Activated CD4-positive, alpha-beta memory T cell treated with anti-CD3 and anti-CD28 coated beads, Interleukin-2, amount 10 ng/mL, durations not matched to agents 7 days and 5 days (primary cell): ENCODE measurements around the gene TBCK. TPM values are rescaled to one million over a fixed set of nuclear protein-coding genes. Genes with fewer than 3 reads are reported as not detected.

Experiments used
- CTCF ChIA-PET: fragments of 350-600 bp; sonication (Branson Sonifier 250); formaldehyde crosslinking; loops from one replicate; lab custom pipeline; 2021; ENCODE audit warnings: antibody characterized with exemption, inconsistent platforms; lab: Charles Lee
- POLR2A ChIA-PET: fragments of 350-600 bp; sonication (Branson Sonifier 250); formaldehyde crosslinking; loops from one replicate; lab custom pipeline; 2021; ENCODE audit warnings: antibody characterized with exemption; lab: Charles Lee
- DNase-seq: peaks from one replicate; pipeline ENCODE4 v3.0.0-alpha.2; 2020
- H3K27ac Mint-ChIP-seq: one replicate; pipeline ENCODE4 v1.8.0; 2021; ENCODE audit warnings: mild to moderate bottlenecking, mixed read lengths
- H3K27me3 Mint-ChIP-seq: one replicate; pipeline ENCODE4 v1.8.0; 2021; ENCODE audit warnings: mixed read lengths
- H3K36me3 Mint-ChIP-seq: one replicate; pipeline ENCODE4 v1.8.0; 2021; ENCODE audit warnings: low read depth, mixed read lengths
- H3K4me1 Mint-ChIP-seq: one replicate; pipeline ENCODE4 v1.8.0; 2021; ENCODE audit warnings: mixed read lengths
- H3K4me3 Mint-ChIP-seq: one replicate; pipeline ENCODE4 v1.8.0; 2021; ENCODE audit warnings: mild to moderate bottlenecking, mixed read lengths
- H3K9me3 Mint-ChIP-seq: one replicate; pipeline ENCODE4 v1.8.0; 2021; ENCODE audit warnings: mixed read lengths
- total RNA-seq, 2 experiments: library from RNA; stranded (reverse); gene quantifications; one replicate each; pipeline ENCODE4 v1.2.3, GENCODE V29; 2021

Gene TBCK
- total RNA-seq, 2 experiments from 2014 or later, result 25.4 to 26.8 TPM

DNA sequence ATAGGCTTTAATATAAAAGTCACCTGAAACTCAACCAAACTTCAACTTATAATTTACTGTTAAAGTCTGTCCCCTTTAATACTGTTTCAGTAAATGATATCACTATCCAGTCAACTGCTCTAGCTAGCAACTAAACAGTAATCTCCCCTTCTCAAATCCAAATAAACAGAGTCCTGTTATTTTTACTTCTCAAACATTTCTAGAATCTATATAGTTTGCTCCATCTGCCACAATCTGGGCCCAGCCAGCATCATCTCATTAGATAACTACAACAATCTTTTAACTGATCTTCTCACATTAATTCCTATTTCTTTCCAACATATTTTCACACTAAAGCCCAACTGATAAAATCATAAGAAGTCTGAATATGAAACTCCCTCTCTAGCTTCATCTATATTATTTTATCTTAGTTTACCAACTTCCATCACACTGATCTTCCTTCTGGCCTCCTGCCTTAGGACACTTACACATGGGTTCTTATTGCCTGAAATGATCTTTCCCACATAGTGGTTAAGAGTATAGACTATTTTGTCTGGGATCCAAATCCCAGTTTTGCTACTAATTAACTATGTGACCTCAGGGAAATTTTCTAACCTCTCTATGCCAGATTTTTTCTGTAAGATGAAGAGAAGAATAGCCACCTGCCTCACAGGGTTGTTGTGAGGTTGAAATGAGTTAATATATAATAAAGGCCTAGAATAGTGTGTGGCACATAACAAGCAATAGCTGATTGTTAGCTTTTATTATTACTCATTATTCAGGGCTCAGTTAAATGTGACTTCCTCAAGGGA lies 18.6 kb downstream of the TBCK start:
- no peaks in the 10 kb centered on the region for H3K27me3 Mint-ChIP-seq
- H3K9me3 Mint-ChIP-seq, result no peaks in the 10 kb centered on the region
- H3K4me1 Mint-ChIP-seq, result no peaks in the 10 kb centered on the region
- no peak for DNase-seq
- H3K36me3 Mint-ChIP-seq, result peaks cover 28% of the 10 kb centered on the region
- CTCF ChIA-PET, result no interaction called here
- POLR2A ChIA-PET, result no interaction called here
- H3K27ac Mint-ChIP-seq, result no peak overlapping the region
- H3K4me3 Mint-ChIP-seq, result no peak overlapping the region

DNA sequence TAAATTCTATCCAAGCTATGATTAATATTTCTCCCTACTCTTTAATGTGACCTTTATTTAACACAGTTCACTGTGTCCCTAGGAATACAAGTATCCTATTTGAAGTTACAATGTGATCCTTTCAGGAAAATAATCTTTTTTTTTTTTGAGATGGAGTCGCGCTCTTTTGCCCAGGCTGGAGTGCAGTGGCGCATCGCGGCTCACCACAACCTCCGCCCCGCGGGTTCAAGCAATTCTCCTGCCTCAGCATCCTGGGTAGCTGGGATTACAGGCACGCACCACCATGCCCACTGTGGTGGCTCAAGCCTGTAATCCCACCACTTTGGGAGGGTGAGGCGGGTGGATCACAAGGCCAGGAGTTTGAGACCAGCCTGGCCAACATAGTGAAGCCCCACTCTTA lies 21.9 kb downstream of the TBCK start:
- Mint-ChIP-seq H3K4me1 (no peaks in the 10 kb centered on the region), H3K27ac (no peak overlapping the region)

DNA sequence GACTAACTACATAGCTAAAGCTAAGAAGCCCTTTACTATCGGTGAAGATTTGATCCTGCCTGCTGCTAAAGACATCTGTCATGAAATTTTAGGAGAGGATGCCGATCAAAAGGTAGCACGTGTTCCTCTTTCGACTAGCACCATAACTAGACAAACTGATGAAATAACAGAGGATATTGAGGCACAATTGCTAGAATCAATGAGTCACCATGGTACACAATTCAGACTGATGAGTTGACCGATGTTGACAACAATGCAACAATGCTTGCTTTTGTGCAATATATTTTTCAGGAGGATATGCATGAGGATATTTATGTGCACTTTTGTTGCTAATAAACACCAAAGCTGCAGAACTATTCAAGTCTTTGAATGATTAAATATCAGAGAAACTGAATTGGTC lies 24.3 kb downstream of the TBCK start:
- Mint-ChIP-seq H3K9me3 (no peaks in the 10 kb centered on the region), H3K4me1 (no peaks in the 10 kb centered on the region), H3K27ac (no peak overlapping the region), H3K4me3 (no peak overlapping the region), H3K36me3 (peaks cover 26% of the 10 kb centered on the region), H3K27me3 (no peaks in the 10 kb centered on the region)
- ChIA-PET CTCF (no interaction called here), POLR2A (no interaction called here)
- no peak for DNase-seq

More for the DNA sequence above, 21.9 kb downstream of the TBCK start:
- CTCF ChIA-PET, result no interaction called here
- H3K9me3 Mint-ChIP-seq, result no peaks in the 10 kb centered on the region
- no peaks in the 10 kb centered on the region for H3K27me3 Mint-ChIP-seq
- no peak for DNase-seq
- H3K4me3 Mint-ChIP-seq, result no peak overlapping the region
- peaks cover 23% of the 10 kb centered on the region for H3K36me3 Mint-ChIP-seq
- POLR2A ChIA-PET, result no interaction called here

DNA sequence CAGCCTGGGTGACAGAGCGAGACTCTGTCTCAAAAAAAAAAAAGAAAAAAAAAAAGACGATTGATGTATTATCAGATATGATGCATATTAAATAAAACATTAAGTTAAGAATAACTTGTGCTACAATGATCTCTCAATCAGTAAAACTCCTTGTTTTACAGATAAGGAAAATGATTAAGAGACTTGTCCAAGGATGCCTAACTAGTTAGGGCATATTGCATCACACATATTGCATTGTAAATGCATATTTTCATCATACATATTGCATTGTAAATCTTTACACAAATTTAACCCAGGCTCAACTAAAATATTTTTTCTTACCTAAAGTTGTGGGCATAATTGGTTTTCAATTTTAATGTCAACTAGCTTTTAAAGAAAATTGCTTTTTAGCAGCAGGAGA lies 26.3 kb downstream of the TBCK start:
- DNase-seq, result no peak
- ChIA-PET POLR2A (no interaction called here), CTCF (no interaction called here)
- H3K4me1 Mint-ChIP-seq, result no peaks in the 10 kb centered on the region
- H3K27ac Mint-ChIP-seq, result no peak overlapping the region
- H3K4me3 Mint-ChIP-seq, result no peak overlapping the region
- H3K9me3 Mint-ChIP-seq, result no peaks in the 10 kb centered on the region
- H3K36me3 Mint-ChIP-seq, result peaks cover 15% of the 10 kb centered on the region
- no peaks in the 10 kb centered on the region for H3K27me3 Mint-ChIP-seq

DNA sequence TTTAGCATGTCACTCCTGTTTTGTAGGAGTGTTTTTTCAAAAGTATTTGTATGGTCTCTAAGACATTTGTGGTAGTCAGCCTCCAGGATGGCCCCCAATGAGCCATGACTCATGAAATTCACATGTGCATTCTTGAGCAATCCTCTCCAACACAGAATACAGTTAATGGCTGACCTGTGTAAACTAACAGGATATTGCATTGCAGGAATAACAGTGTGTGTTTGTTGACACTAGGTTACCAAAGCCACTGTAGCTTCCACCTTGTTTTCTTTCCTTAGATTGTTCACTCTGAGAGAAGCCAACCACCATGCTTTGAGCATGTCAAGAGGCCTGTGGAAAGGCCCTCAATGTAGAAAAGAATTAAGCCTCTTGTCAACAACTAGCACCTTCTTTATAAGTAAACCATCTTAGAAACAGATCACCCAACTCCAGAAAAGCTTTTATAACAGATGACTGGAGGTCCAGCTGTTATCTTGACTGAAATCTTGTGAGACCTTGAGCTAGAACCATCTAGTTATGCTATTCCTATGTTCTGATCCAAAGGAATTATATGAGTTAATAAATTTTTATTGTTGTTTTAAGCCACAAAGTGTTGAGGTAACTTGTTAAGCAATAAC lies 28.5 kb downstream of the TBCK start:
- CTCF ChIA-PET, result no interaction called here
- H3K9me3 Mint-ChIP-seq, result no peaks in the 10 kb centered on the region
- no peaks in the 10 kb centered on the region for H3K4me1 Mint-ChIP-seq
- DNase-seq, result no peak
- no peak overlapping the region for H3K27ac Mint-ChIP-seq
- peaks cover 12% of the 10 kb centered on the region for H3K36me3 Mint-ChIP-seq
- no peak overlapping the region for H3K4me3 Mint-ChIP-seq
- POLR2A ChIA-PET, result no interaction called here
- no peaks in the 10 kb centered on the region for H3K27me3 Mint-ChIP-seq

DNA sequence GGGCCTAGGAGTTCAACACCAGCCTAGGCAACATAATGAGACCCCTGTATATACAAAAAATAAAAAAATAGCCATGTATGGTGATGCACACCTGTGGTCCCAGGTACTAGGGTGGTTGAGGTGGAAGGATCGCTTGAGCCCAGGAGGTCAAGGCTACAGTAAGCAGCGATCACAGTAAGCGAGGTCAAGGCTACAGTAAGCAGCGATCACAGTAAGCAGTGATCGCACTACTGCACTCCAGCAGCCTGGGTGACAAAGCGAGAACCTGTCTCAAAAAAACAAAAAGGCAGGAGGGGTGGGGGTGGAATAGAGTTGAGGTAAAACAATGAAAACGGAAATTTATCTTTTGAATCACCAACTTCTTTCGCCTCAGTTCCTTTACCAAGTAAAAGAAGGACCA lies 29.4 kb downstream of the TBCK start:
- Mint-ChIP-seq H3K27me3 (no peaks in the 10 kb centered on the region), H3K9me3 (no peaks in the 10 kb centered on the region), H3K27ac (no peak overlapping the region), H3K36me3 (peaks cover 14% of the 10 kb centered on the region), H3K4me3 (no peak overlapping the region), H3K4me1 (no peaks in the 10 kb centered on the region)
- DNase-seq, result no peak
- CTCF ChIA-PET, result no interaction called here
- POLR2A ChIA-PET, result no interaction called here

DNA sequence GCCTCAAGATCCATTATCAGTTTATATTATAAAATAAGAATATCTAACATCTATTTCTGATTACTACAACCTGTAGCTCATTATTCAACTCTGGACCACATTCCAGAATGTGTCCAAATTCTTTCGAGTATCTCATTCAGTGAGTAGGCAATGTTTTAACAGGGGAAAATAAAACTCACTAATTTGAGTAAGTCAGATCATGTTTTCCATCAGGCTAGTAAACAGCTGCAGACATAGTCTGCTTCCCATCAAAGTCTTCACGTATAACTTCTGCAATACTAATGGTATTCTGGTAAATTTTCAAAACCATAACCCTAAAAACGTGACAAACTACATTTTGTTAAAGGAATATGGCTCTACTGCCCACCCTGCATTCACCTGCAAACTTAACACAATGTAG lies 31.8 kb downstream of the TBCK start:
- Mint-ChIP-seq H3K27me3 (no peaks in the 10 kb centered on the region), H3K36me3 (peaks cover 13% of the 10 kb centered on the region), H3K27ac (no peak overlapping the region), H3K9me3 (no peaks in the 10 kb centered on the region), H3K4me3 (no peak overlapping the region), H3K4me1 (no peaks in the 10 kb centered on the region)
- ChIA-PET CTCF (no interaction called here), POLR2A (no interaction called here)
- DNase-seq, result no peak

DNA sequence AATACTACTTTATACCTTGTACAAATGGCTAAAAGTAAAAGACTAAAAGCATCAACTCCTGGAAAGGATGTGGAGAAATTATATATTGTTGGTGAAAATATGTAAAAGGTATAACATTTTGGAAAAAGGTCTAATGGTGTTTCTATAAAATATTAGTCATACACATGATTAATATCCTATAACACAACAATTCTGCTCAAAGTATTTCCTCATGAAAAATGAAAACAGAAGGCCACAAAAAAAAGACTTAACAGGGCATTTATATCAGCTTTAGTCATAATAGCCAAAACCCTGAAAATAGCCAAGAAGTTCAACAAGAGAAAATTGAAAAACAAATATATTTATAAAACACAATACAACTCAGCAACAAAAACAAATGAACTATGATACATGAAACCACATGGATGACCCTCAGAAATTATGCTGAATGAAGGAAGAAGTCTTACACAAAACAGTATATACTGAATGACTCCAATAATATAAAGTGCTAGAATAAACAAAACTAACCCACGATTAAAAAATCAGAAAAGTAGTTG lies 38.8 kb downstream of the TBCK start:
- ChIA-PET CTCF (no interaction called here), POLR2A (no interaction called here)
- no peaks in the 10 kb centered on the region for H3K9me3 Mint-ChIP-seq
- peaks cover 9% of the 10 kb centered on the region for H3K36me3 Mint-ChIP-seq
- H3K27ac Mint-ChIP-seq, result no peak overlapping the region
- peaks cover 3% of the 10 kb centered on the region for H3K4me1 Mint-ChIP-seq
- no peaks in the 10 kb centered on the region for H3K27me3 Mint-ChIP-seq
- DNase-seq, result no peak
- H3K4me3 Mint-ChIP-seq, result no peak overlapping the region

DNA sequence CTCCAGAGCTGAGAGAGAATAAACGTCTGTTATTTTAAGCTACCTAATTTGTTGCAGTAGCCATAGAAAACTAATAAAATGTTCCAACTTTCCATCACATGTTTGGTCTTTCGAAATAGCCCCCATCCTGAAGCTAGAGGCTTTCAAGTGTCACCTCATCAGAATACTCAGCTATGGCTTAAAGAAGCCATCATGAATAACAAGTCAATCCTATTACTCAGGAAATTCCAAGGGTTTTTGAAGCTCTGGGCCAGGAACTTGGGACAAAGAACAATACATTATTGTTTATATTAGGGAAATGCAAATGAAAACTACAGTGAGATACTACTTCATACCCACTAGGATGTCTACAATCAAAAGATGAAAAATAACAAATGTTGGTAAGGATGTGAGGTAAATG lies 42.2 kb downstream of the TBCK start:
- no peak overlapping the region for H3K27ac Mint-ChIP-seq
- H3K36me3 Mint-ChIP-seq, result peaks cover 5% of the 10 kb centered on the region
- H3K27me3 Mint-ChIP-seq, result no peaks in the 10 kb centered on the region
- H3K4me3 Mint-ChIP-seq, result no peak overlapping the region
- no peaks in the 10 kb centered on the region for H3K9me3 Mint-ChIP-seq
- no peak for DNase-seq
- ChIA-PET POLR2A (no interaction called here), CTCF (no interaction called here)
- peaks cover 4% of the 10 kb centered on the region for H3K4me1 Mint-ChIP-seq

DNA sequence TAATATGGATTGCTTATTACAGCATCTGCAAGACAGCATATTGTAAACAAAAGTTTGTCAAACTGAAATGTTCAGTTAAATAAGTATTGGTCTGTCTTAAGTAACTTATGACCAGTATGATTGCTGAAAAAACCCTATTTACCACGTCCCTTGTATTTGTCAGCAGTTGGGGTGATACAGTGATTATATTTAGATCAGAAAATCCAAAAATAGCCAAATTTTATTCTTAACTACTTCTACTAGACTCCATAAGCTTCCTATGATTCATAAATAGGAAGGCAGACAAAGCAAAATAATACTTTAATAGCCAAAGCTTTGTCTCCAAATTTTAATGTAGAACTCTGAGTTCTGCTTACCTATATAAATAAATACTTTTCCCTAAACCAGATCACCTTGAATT lies 45.3 kb downstream of the TBCK start:
- no peaks in the 10 kb centered on the region for H3K9me3 Mint-ChIP-seq
- ChIA-PET POLR2A (no interaction called here), CTCF (no interaction called here)
- DNase-seq, result no peak
- no peaks in the 10 kb centered on the region for H3K27me3 Mint-ChIP-seq
- peaks cover 5% of the 10 kb centered on the region for H3K36me3 Mint-ChIP-seq
- H3K4me3 Mint-ChIP-seq, result no peak overlapping the region
- peaks cover 9% of the 10 kb centered on the region for H3K4me1 Mint-ChIP-seq
- H3K27ac Mint-ChIP-seq, result no peak overlapping the region

DNA sequence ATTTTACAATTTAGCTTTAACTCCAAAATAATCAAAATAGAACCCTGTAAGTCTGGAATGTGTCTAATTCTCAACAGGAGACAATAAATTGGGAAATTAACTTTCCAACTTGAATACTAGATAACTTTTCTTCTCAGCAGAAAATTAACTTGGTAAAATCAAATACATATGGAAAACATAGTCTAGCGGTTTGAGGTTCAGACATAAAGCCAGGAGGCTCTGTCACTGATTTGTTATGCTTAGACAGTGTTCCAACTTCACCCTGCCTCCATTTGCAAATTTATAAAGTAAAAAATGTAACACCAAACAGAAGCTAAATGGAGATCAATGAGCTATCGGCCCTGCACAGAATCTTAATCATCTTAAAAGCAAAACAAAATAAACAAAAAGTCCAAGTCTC lies 46.3 kb downstream of the TBCK start:
- peaks cover 9% of the 10 kb centered on the region for H3K4me1 Mint-ChIP-seq
- no peak overlapping the region for H3K4me3 Mint-ChIP-seq
- no peaks in the 10 kb centered on the region for H3K9me3 Mint-ChIP-seq
- no peak for DNase-seq
- no peak overlapping the region for H3K27ac Mint-ChIP-seq
- no peaks in the 10 kb centered on the region for H3K27me3 Mint-ChIP-seq
- ChIA-PET CTCF (no interaction called here), POLR2A (no interaction called here)
- H3K36me3 Mint-ChIP-seq, result peaks cover 4% of the 10 kb centered on the region

DNA sequence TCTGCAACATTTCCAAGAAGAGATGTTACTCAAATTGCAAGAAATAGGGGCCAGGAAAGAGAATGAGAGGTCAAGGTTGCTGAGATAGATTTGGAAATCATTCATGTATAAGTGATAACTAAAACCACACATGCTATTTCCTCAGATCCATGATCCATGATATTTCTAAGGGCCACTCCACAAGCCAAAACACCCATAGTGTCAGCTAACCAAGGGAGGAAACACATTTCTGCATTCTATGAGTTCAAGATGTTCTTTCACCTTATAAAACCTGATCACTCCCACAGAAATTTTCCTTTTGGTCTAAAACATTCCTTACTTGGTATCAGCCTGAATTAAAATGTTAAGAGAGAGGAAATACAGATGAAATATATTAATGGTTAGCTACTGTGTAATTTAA lies 47.2 kb downstream of the TBCK start:
- H3K36me3 Mint-ChIP-seq, result no peaks in the 10 kb centered on the region
- no peak for DNase-seq
- no peak overlapping the region for H3K4me3 Mint-ChIP-seq
- ChIA-PET POLR2A (no interaction called here), CTCF (no interaction called here)
- no peaks in the 10 kb centered on the region for H3K9me3 Mint-ChIP-seq
- peaks cover 6% of the 10 kb centered on the region for H3K4me1 Mint-ChIP-seq
- no peaks in the 10 kb centered on the region for H3K27me3 Mint-ChIP-seq
- no peak overlapping the region for H3K27ac Mint-ChIP-seq

DNA sequence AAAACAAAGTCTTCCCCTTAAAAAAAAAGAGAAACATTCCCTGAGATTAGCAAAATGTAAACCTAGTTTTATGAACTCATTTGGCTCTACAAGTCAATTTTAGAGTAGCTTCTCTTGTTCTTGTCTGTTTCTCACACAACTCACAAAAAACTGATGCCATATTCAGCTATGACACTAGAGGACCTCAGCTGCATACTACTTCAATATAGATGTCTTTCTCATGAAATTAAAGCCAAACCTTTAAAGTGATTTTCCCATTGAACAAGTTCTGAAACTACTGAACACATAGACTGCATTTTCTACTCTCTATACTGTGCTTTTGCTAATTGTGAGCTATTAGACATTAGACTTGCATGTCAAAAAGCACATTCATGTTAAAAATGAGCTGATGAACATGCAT lies 49.8 kb downstream of the TBCK start:
- DNase-seq, result no peak
- ChIA-PET CTCF (interaction anchor here (1.2 to 1.8 kb wide), 4 partner anchors 8 to 632 kb away, joined by 3 to 7 read pairs (median 4); no protein-coding TSS in a partner anchor), POLR2A (no interaction called here)
- peaks cover 6% of the 10 kb centered on the region for H3K4me1 Mint-ChIP-seq
- no peaks in the 10 kb centered on the region for H3K27me3 Mint-ChIP-seq
- H3K36me3 Mint-ChIP-seq, result no peaks in the 10 kb centered on the region
- H3K27ac Mint-ChIP-seq, result no peak overlapping the region
- no peaks in the 10 kb centered on the region for H3K9me3 Mint-ChIP-seq
- no peak overlapping the region for H3K4me3 Mint-ChIP-seq

DNA sequence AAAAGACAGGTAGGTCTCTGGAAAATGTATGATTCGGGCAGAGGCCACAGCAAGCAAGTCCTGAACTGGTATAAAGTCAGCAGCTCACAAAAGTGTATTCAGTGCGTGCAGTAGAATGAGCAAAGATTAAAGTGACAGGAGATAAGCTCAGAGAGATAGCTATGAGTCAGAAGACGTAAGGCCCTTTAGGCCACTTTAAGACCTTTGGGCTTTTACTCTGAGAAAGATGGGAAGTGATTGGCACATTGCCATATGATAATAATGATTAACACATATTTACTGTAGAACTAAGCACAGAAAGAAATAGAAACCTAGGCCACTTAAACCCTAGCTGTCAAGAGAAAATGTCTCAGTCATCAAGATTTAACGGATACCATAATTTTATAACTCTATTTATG lies 51.7 kb downstream of the TBCK start:
- ChIA-PET CTCF (no interaction called here), POLR2A (no interaction called here)
- H3K9me3 Mint-ChIP-seq, result no peaks in the 10 kb centered on the region
- H3K4me1 Mint-ChIP-seq, result peaks cover 5% of the 10 kb centered on the region
- no peak for DNase-seq
- no peak overlapping the region for H3K4me3 Mint-ChIP-seq
- H3K27ac Mint-ChIP-seq, result no peak overlapping the region
- H3K36me3 Mint-ChIP-seq, result no peaks in the 10 kb centered on the region
- no peaks in the 10 kb centered on the region for H3K27me3 Mint-ChIP-seq
